ENCODE measurements around the gene AQP4. TPM values are rescaled to one million over a fixed set of nuclear protein-coding genes. Genes with fewer than 3 reads are reported as not detected.

The AQP4 gene
- total and polyA plus RNA-seq, 2 experiments from 2014 or later: 4.9 to 12.8 TPM

DNA sequence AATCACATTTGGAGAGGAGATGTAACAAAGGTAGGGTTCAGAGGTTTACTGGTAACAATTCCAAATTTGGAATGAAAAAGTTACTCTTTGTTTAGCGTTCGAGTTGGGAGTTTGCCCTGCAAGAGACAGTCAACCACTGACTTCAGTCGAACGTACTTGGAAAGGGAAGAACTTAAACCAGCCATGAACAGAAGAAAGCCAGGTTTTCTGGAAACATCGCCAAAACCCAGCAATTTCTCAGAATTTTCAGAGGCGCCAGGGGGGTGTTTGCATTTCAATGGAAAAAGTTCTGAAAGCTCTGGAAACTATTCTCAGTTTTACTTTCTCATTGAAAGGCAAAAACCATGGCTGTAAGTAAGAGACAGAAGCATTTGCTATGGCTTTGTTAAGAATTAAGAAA lies 28.5 kb upstream of the AQP4 start:
- Histone ChIP-seq H3K27me3 (no peaks in the 10 kb centered on the region), H3K79me2 (no peaks in the 10 kb centered on the region), H4K20me1 (ENCODE audit: insufficient read depth, poor library complexity, severe bottlenecking) (no peaks in the 10 kb centered on the region), H3K9me2 (replicated peaks; ENCODE audit: insufficient read depth) (no peaks in the 10 kb centered on the region), H3K4me3 (no peak overlapping the region), H3K9me3 (ENCODE audit: low read depth) (no peaks in the 10 kb centered on the region), H3K4me2 (no peak overlapping the region), H3K27ac (no peak overlapping the region), H3K4me1 (ENCODE audit: insufficient read depth) (no peaks in the 10 kb centered on the region), H2AFZ (no peak overlapping the region), H3K36me3 (replicated peaks; ENCODE audit: insufficient read depth, low read depth) (no peaks in the 10 kb centered on the region)
- TF ChIP-seq, protein P1, sequence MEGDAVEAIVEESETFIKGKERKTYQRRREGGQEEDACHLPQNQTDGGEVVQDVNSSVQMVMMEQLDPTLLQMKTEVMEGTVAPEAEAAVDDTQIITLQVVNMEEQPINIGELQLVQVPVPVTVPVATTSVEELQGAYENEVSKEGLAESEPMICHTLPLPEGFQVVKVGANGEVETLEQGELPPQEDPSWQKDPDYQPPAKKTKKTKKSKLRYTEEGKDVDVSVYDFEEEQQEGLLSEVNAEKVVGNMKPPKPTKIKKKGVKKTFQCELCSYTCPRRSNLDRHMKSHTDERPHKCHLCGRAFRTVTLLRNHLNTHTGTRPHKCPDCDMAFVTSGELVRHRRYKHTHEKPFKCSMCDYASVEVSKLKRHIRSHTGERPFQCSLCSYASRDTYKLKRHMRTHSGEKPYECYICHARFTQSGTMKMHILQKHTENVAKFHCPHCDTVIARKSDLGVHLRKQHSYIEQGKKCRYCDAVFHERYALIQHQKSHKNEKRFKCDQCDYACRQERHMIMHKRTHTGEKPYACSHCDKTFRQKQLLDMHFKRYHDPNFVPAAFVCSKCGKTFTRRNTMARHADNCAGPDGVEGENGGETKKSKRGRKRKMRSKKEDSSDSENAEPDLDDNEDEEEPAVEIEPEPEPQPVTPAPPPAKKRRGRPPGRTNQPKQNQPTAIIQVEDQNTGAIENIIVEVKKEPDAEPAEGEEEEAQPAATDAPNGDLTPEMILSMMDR (IDR thresholded peaks at IDR 0.05; ENCODE audit: poor library complexity): no peak
- no peak for TF ChIP-seq EZH2phosphoT487 (IDR thresholded peaks at IDR 0.05; ENCODE audit: low read depth, severe bottlenecking, unreplicated experiment)
- TF ChIP-seq EZH2 (IDR thresholded peaks at IDR 0.05; ENCODE audit: borderline replicate concordance): no peak
- no peak for DNase-seq (ENCODE audit: low spot score)
- 55% methylated on average over 6 of the region's 6 CpGs for WGBS (ENCODE audit: low lambda C conversion rate, missing lambda C conversion rate)

DNA sequence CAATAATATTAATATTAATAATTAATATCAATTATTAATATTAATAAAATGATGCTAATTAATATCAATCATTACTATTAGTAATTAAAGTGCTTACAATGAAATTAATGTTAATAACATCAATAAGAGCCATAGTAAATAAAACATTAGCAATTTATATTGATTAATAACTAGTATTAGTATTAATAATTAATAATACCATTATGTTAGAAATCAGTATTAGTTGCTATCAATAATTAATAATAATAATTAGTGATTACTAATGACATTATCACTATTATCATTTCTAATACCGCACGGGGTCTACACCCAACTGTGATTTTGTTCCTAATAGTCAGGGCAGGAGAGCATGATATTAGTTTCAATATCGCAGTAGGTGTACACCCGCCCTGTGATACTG lies 22.8 kb upstream of the AQP4 start:
- no peak for DNase-seq (ENCODE audit: low spot score)
- Histone ChIP-seq H2AFZ (no peak overlapping the region), H3K79me2 (no peaks in the 10 kb centered on the region), H3K27me3 (no peaks in the 10 kb centered on the region), H3K36me3 (replicated peaks; ENCODE audit: insufficient read depth, low read depth) (no peaks in the 10 kb centered on the region), H3K27ac (no peak overlapping the region), H3K9me3 (ENCODE audit: low read depth) (no peaks in the 10 kb centered on the region), H4K20me1 (ENCODE audit: insufficient read depth, poor library complexity, severe bottlenecking) (no peaks in the 10 kb centered on the region), H3K9me2 (replicated peaks; ENCODE audit: insufficient read depth) (no peaks in the 10 kb centered on the region), H3K4me1 (ENCODE audit: insufficient read depth) (no peaks in the 10 kb centered on the region), H3K4me3 (no peak overlapping the region), H3K4me2 (no peak overlapping the region)
- WGBS (ENCODE audit: low lambda C conversion rate, missing lambda C conversion rate): 96% methylated on average over 4 of the region's 4 CpGs
- TF ChIP-seq, protein P1 (IDR thresholded peaks at IDR 0.05; ENCODE audit: poor library complexity): no peak
- TF ChIP-seq EZH2phosphoT487 (IDR thresholded peaks at IDR 0.05; ENCODE audit: low read depth, severe bottlenecking, unreplicated experiment) (no peak), EZH2 (IDR thresholded peaks at IDR 0.05; ENCODE audit: borderline replicate concordance) (no peak)

DNA sequence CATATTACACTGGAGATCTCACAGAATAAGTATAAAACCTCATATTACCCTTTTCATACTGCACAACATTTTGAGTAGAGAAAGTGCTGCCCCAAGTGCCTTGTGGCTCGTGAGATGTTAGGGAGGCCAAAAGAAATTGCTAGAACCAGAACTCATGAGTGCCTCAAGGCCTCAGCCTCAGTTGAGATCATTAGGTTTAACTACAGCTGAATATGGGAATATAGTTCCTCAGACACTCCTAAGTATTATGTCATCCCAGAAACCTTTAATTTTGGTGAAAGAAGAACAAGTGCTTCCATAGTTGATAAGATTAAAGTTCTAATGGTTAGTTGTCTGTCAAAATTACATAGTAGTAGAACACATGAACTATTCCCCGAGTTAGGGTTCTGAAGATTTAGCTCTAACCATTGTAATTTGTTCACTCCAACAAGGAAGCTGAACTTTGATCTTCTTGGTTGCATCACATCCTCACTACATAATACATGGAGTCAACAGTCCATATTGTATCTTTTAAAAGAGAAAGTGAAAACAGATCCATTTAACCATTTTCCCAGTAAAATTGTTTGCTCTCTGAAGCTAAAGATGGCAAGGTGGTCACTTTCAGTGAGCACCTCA lies 9.6 kb upstream of the AQP4 start:
- peak; percentile 23 for DNase-seq (ENCODE audit: low spot score)
- H3K36me3 ChIP-seq (replicated peaks; ENCODE audit: insufficient read depth, low read depth): no peaks in the 10 kb centered on the region
- no peaks in the 10 kb centered on the region for H3K27me3 ChIP-seq
- H4K20me1 ChIP-seq (ENCODE audit: insufficient read depth, poor library complexity, severe bottlenecking): no peaks in the 10 kb centered on the region
- no peaks in the 10 kb centered on the region for H3K9me3 ChIP-seq (ENCODE audit: low read depth)
- 80% methylated on average over 2 of the region's 2 CpGs for WGBS (ENCODE audit: low lambda C conversion rate, missing lambda C conversion rate)
- H2AFZ ChIP-seq: no peak overlapping the region
- no peaks in the 10 kb centered on the region for H3K4me1 ChIP-seq (ENCODE audit: insufficient read depth)
- no peaks in the 10 kb centered on the region for H3K9me2 ChIP-seq (replicated peaks; ENCODE audit: insufficient read depth)
- H3K4me2 ChIP-seq: peak overlapping the region; percentile 28
- H3K27ac ChIP-seq: peak overlapping the region; percentile 49
- TF ChIP-seq EZH2phosphoT487 (IDR thresholded peaks at IDR 0.05; ENCODE audit: low read depth, severe bottlenecking, unreplicated experiment): no peak
- TF ChIP-seq EZH2 (IDR thresholded peaks at IDR 0.05; ENCODE audit: borderline replicate concordance): no peak
- TF ChIP-seq, protein P1 (IDR thresholded peaks at IDR 0.05; ENCODE audit: poor library complexity): no peak
- no peaks in the 10 kb centered on the region for H3K79me2 ChIP-seq
- H3K4me3 ChIP-seq: no peak overlapping the region

Measured in hepatocyte (in vitro differentiated cells).